Ishikawa (cell line): ENCODE results near the gene PLA2G7.

Experiments used
- CEBPB ChIP-seq: IDR thresholded peaks from 2 replicates; pipeline ENCODE4 v1.6.1; 2012
- CREB1 ChIP-seq: IDR thresholded peaks from 2 replicates; pipeline ENCODE4 v1.6.1; 2012; ENCODE audit warnings: low read depth
- EGR1 ChIP-seq: IDR thresholded peaks from 2 replicates; pipeline ENCODE4 v1.6.1; 2012
- EP300 ChIP-seq: IDR thresholded peaks from 2 replicates; pipeline ENCODE4 v1.6.1; 2012; ENCODE audit warnings: borderline replicate concordance
- FOXM1 ChIP-seq: IDR thresholded peaks from 2 replicates; pipeline ENCODE4 v1.6.1; 2012; ENCODE audit warnings: low read depth, borderline replicate concordance
- RAD21 ChIP-seq: IDR thresholded peaks from 2 replicates; pipeline ENCODE4 v1.6.1; 2012; ENCODE audit warnings: low read depth
- TAF1 ChIP-seq: IDR thresholded peaks from 2 replicates; pipeline ENCODE4 v1.6.1; 2012; ENCODE audit warnings: low read depth, mild to moderate bottlenecking
- TCF12 ChIP-seq: IDR thresholded peaks from 2 replicates; pipeline ENCODE4 v1.6.1; 2012; ENCODE audit warnings: low read depth
- TEAD4 ChIP-seq: IDR thresholded peaks from 2 replicates; pipeline ENCODE4 v1.6.1; 2012
- ZBTB7A ChIP-seq: IDR thresholded peaks from 2 replicates; pipeline ENCODE4 v1.6.1; 2012; ENCODE audit warnings: low read depth
- TF ChIP-seq, protein P1 (sequence below): IDR thresholded peaks from 2 replicates; pipeline ENCODE4 v1.6.1; 2012
- TF ChIP-seq, protein P2 (sequence below): IDR thresholded peaks from 2 replicates; pipeline ENCODE4 v1.6.1; 2012

DNA sequence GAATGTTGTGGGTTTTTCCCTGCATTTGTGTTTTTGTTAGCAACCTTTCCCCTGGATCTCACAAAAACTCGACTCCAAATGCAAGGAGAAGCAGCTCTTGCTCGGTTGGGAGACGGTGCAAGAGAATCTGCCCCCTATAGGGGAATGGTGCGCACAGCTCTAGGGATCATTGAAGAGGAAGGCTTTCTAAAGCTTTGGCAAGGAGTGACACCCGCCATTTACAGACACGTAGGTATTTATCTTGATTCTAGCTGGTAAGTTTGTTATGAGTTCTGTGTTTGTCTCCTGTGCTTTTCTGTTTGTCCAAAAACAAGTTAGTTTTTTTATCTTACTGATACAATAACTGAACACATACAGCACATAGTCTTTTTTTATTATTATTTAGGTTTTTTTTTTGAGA, 79.4 kb downstream of the PLA2G7 start:
- TF ChIP-seq, protein P1, sequence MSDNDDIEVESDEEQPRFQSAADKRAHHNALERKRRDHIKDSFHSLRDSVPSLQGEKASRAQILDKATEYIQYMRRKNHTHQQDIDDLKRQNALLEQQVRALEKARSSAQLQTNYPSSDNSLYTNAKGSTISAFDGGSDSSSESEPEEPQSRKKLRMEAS = no peak
- TF ChIP-seq TAF1 (no peak), RAD21 (no peak), TCF12 (no peak), ZBTB7A (no peak), EP300 (no peak), TEAD4 (no peak), CEBPB (no peak), EGR1 (no peak), CREB1 (no peak), FOXM1 (no peak)
- TF ChIP-seq, protein P2, sequence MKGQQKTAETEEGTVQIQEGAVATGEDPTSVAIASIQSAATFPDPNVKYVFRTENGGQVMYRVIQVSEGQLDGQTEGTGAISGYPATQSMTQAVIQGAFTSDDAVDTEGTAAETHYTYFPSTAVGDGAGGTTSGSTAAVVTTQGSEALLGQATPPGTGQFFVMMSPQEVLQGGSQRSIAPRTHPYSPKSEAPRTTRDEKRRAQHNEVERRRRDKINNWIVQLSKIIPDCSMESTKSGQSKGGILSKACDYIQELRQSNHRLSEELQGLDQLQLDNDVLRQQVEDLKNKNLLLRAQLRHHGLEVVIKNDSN = no peak
